IPS-18a (cell line): Measurements from ENCODE around the gene KATNAL1.

ENCODE experiments used
- H3K27ac ChIP-seq: one replicate; pipeline ENCODE4 v1.5.1; 2013; ENCODE audit warnings: low read length
- H3K27me3 ChIP-seq: one replicate; pipeline ENCODE4 v1.6.1; 2013; ENCODE audit warnings: mild to moderate bottlenecking, low read length; ENCODE audit not compliant: control insufficient read depth, insufficient read depth
- H3K36me3 ChIP-seq: one replicate; pipeline ENCODE4 v1.6.1; 2013; ENCODE audit warnings: low read depth, low read length; ENCODE audit not compliant: control insufficient read depth
- H3K4me1 ChIP-seq: one replicate; pipeline ENCODE4 v1.6.1; 2013; ENCODE audit warnings: low read depth, low read length; ENCODE audit not compliant: control insufficient read depth
- H3K4me3 ChIP-seq: one replicate; pipeline ENCODE4 v1.5.1; 2013; ENCODE audit warnings: low read length
- H3K9ac ChIP-seq: one replicate; pipeline ENCODE4 v1.6.1; 2013; ENCODE audit warnings: mild to moderate bottlenecking, low read length, moderate library complexity
- H3K9me3 ChIP-seq: one replicate; pipeline ENCODE4 v1.6.1; 2013; ENCODE audit warnings: low read depth, low read length; ENCODE audit not compliant: control insufficient read depth

The KATNAL1 gene

GRCh38 chr13:30156826-30157615 lies 150.3 kb downstream of the KATNAL1 start:
- H3K27me3 ChIP-seq: no peaks in the 10 kb centered on the region
- no peak overlapping the region for H3K27ac ChIP-seq
- no peaks in the 10 kb centered on the region for H3K9me3 ChIP-seq
- no peak overlapping the region for H3K4me3 ChIP-seq
- no peak overlapping the region for H3K9ac ChIP-seq
- H3K36me3 ChIP-seq: no peaks in the 10 kb centered on the region
- no peaks in the 10 kb centered on the region for H3K4me1 ChIP-seq

GRCh38 chr13:30156270-30156669 lies 151.1 kb downstream of the KATNAL1 start:
- H3K36me3 ChIP-seq: no peaks in the 10 kb centered on the region
- no peaks in the 10 kb centered on the region for H3K27me3 ChIP-seq
- H3K4me1 ChIP-seq: no peaks in the 10 kb centered on the region
- no peaks in the 10 kb centered on the region for H3K9me3 ChIP-seq
- H3K9ac ChIP-seq: no peak overlapping the region
- H3K27ac ChIP-seq: no peak overlapping the region
- H3K4me3 ChIP-seq: no peak overlapping the region

DNA sequence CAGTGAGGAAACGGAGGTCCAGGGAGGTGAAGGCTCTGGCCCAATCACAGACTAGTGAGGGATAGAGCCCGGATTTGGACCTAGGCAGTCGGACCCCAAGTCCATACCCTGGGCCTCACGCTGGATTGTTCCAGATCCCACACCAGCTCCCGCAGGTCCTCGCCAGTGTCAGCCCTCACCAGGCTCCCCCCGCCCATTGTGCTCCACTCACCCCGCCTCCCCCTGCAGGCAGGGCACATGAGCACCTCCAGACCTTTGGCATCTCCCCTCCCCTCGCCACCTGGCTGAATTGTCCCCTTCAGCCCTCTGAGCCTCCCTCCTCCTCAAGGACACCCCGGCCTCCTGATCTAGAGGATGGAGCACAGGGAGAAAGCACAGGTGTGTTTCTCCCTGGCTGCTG lies 152.4 kb downstream of the KATNAL1 start:
- H3K4me1 ChIP-seq: no peaks in the 10 kb centered on the region
- no peak overlapping the region for H3K27ac ChIP-seq
- H3K27me3 ChIP-seq: no peaks in the 10 kb centered on the region
- H3K4me3 ChIP-seq: no peak overlapping the region
- H3K36me3 ChIP-seq: no peaks in the 10 kb centered on the region
- no peaks in the 10 kb centered on the region for H3K9me3 ChIP-seq
- H3K9ac ChIP-seq: no peak overlapping the region

GRCh38 chr13:30154531-30154930 lies 152.8 kb downstream of the KATNAL1 start:
- Histone ChIP-seq H3K9me3 (no peaks in the 10 kb centered on the region), H3K36me3 (no peaks in the 10 kb centered on the region), H3K27me3 (no peaks in the 10 kb centered on the region), H3K4me1 (no peaks in the 10 kb centered on the region), H3K27ac (no peak overlapping the region), H3K9ac (no peak overlapping the region), H3K4me3 (no peak overlapping the region)

DNA sequence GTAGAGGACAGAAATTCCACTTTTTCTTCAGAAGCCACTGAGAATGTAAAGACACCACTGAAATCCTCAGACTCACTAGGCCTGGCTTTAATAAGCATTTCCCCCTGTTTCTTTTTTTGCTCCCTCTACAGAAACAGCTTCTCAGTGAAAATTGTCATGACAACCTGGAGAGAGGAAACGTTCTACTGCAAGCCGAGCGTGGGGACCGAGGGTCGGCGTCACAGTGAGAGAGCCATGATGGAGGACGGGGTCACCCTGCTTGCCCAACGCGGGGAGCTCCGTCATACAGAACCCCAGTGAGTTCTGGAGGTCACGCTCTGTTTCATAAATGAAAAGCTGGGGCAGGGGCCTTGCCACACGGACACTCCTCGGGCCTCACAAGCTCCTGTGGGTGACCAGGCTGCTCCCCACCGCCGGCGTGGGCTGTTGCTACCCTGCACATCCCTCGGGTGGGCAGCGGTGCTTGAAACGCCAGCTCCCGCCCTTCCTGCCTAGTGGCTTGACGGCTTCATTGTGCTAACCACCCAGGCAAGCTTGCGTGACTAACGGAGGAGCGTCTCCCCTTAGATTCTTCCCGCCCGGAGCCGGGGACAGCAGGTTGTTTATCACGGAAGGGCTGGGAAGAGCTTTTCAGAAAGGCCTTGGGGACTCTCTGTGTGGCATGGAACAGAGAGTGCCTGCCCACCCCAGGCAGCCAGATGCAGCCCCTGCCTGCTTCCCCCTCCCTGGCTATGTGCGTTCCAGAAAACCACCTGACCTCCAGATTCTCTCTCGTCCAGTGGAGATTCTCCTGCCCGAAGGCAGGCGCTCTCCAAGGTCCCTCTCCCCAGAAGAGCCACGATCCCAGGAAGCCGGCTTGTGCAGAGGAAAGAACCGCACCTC lies 153.6 kb downstream of the KATNAL1 start:
- no peak overlapping the region for H3K27ac ChIP-seq
- H3K27me3 ChIP-seq: no peaks in the 10 kb centered on the region
- no peak overlapping the region for H3K4me3 ChIP-seq
- no peaks in the 10 kb centered on the region for H3K36me3 ChIP-seq
- H3K9me3 ChIP-seq: no peaks in the 10 kb centered on the region
- H3K4me1 ChIP-seq: no peaks in the 10 kb centered on the region
- H3K9ac ChIP-seq: no peak overlapping the region
